GM21423 (cell line): ENCODE results near the gene CLEC17A.
"Not testable (repeated sequence)": the region's sequence is repeated elsewhere in the genome, so short reads cannot be mapped to it uniquely, and the experiment has no call there.

Experiments used
- ATAC-seq: cut with Tn5 transposase; IDR thresholded peaks from one replicate; pipeline ENCODE4 v1.9.1; 2021; ENCODE audit warnings: mild to moderate bottlenecking, moderate library complexity; ENCODE audit not compliant: unreplicated experiment

CLEC17A gene

GRCh38 chr19:14582894-14583340 lies at the start of gene CLEC17A:
Gene CLEC17A, plus strand, starts transcription at chr19:14583084. Its CDS starts 77 bp downstream, at chr19:14583161.
- peak; percentile 34 for ATAC-seq

- ATAC-seq = no peak
Observed at GRCh38 chr19:14533450-14533849, 49.4 kb upstream of the CLEC17A start.

GRCh38 chr19:14536926-14537692 lies 45.8 kb upstream of the CLEC17A start:
- ATAC-seq = no peak

GRCh38 chr19:14540741-14541525 lies 42.0 kb upstream of the CLEC17A start:
- ATAC-seq = no peak

- not testable (repeated sequence) for ATAC-seq
Observed at GRCh38 chr19:14541979-14542378, 40.9 kb upstream of the CLEC17A start.

GRCh38 chr19:14542711-14543328 lies 40.1 kb upstream of the CLEC17A start:
- no peak for ATAC-seq

- no peak for ATAC-seq
Observed at GRCh38 chr19:14544047-14544446, 38.8 kb upstream of the CLEC17A start.

GRCh38 chr19:14544977-14545715 lies 37.7 kb upstream of the CLEC17A start:
- no peak for ATAC-seq

GRCh38 chr19:14545716-14546082 lies 37.2 kb upstream of the CLEC17A start:
- no peak for ATAC-seq

GRCh38 chr19:14550201-14550754 lies 32.6 kb upstream of the CLEC17A start:
- ATAC-seq = no peak

- ATAC-seq = not testable (repeated sequence)
Observed at GRCh38 chr19:14551134-14552005, 31.5 kb upstream of the CLEC17A start.

GRCh38 chr19:14552006-14552360 lies 30.9 kb upstream of the CLEC17A start:
- not testable (repeated sequence) for ATAC-seq

GRCh38 chr19:14553042-14553938 lies 29.6 kb upstream of the CLEC17A start:
- no peak for ATAC-seq

GRCh38 chr19:14553939-14554243 lies 29.0 kb upstream of the CLEC17A start:
- ATAC-seq = no peak

- ATAC-seq = no peak
Observed at GRCh38 chr19:14554382-14554812, 28.5 kb upstream of the CLEC17A start.

- ATAC-seq = no peak
Observed at GRCh38 chr19:14555918-14556661, 26.8 kb upstream of the CLEC17A start.

- no peak for ATAC-seq
Observed at GRCh38 chr19:14556662-14557188, 26.2 kb upstream of the CLEC17A start.
